K562 (cell line): ENCODE results near the gene PMFBP1. TPM values are rescaled to one million over a fixed set of nuclear protein-coding genes. Genes with fewer than 3 reads are reported as not detected.
A peak's percentile ranks its signal among the peaks of the same experiment; 100 is the strongest.

ENCODE experiments used
- ATAC-seq: fragments of 200-7000 bp; cut with Tn5 transposase; 3 replicates; pipeline ENCODE4 v1.9.1; 2020; ENCODE audit warnings: moderate library complexity
- BruUV-seq: library from RNA; stranded (reverse); fragments of 400-500 nt; replicated peaks from 2 replicates; lab custom pipeline; 2021; lab: Mats Ljungman, UMichigan
- CTCF ChIA-PET: fragments of 300-600 bp; formaldehyde crosslinking; extraction: SDS; loops from one replicate; lab custom pipeline; 2021; ENCODE audit warnings: low intra/inter-chr PET ratio; lab: Yijun Ruan, JAX
- POLR2A ChIA-PET: fragments of 300-600, 350-650 bp; sonication (Branson Sonifier 250); formaldehyde crosslinking; extraction: SDS; loops from one replicate; lab custom pipeline; 2021; ENCODE audit warnings: antibody characterized with exemption, inconsistent platforms; lab: Yijun Ruan, JAX
- DNase-seq, 4 experiments: peaks; one replicate each; pipeline versions ENCODE4 v3.0.0 to v3.0.0-alpha.2; 2011 to 2018; ENCODE audit warnings: low spot score in 3 of 4, mixed read lengths in 3 of 4; ENCODE audit errors: extremely low read depth in 1 of 4
- FAIRE-seq: peaks from 2 replicates; lab custom pipeline; 2011; peaks lifted over from hg19 to GRCh38; lab: Jason Lieb, UNC
- H2AFZ ChIP-seq: 2 replicates; pipeline ENCODE4 v1.6.0; 2011; ENCODE audit warnings: low read depth, low read length, control low read depth, inconsistent platforms
- H3K27ac ChIP-seq: fragments of 200-600 bp; 3 replicates; pipeline ENCODE4 v1.8.0; 2011; ENCODE audit warnings: low read depth, mild to moderate bottlenecking, control low read depth, inconsistent platforms, low read length, moderate library complexity, mixed read lengths; ENCODE audit errors: extremely low read depth
- H3K27me3 ChIP-seq, 2 experiments: fragments of 300-600 bp in 1 of 2; 2 replicates in 1 of 2; 3 replicates in 1 of 2; pipeline versions ENCODE4 v1.6.0 to v1.8.0; 2011; ENCODE audit warnings: inconsistent platforms in 2 of 2, low read length in 2 of 2, mild to moderate bottlenecking in 1 of 2, mixed read lengths in 1 of 2, moderate library complexity in 1 of 2; ENCODE audit not compliant: control insufficient read depth in 2 of 2, insufficient read depth in 2 of 2
- H3K36me3 ChIP-seq: fragments of 300-600 bp; 3 replicates; pipeline ENCODE4 v1.8.0; 2011; ENCODE audit warnings: mild to moderate bottlenecking, low read length, inconsistent platforms; ENCODE audit not compliant: control insufficient read depth, insufficient read depth
- H3K4me1 ChIP-seq, 2 experiments: fragments of 200-600 bp in 1 of 2; replicated peaks in 1 of 2; 2 replicates in 1 of 2; 3 replicates in 1 of 2; pipeline versions ENCODE4 v1.5.1 to v1.8.0; 2011; ENCODE audit warnings: inconsistent platforms in 2 of 2, low read length in 2 of 2, mild to moderate bottlenecking in 1 of 2, mixed read lengths in 1 of 2, moderate library complexity in 1 of 2; ENCODE audit not compliant: control insufficient read depth in 2 of 2, insufficient read depth in 2 of 2
- H3K4me2 ChIP-seq: 2 replicates; pipeline ENCODE4 v1.6.1; 2011; ENCODE audit warnings: low read length, control low read depth, inconsistent platforms, mixed read lengths; ENCODE audit not compliant: insufficient read depth
- H3K4me3 ChIP-seq: fragments of 200-600 bp; sonication (generic), shearing (Covaris generic); 2 replicates; pipeline ENCODE4 v1.5.1; 2016; ENCODE audit warnings: control low read depth, inconsistent platforms
- H3K79me2 ChIP-seq: fragments of 200-600 bp; 3 replicates; pipeline ENCODE4 v1.8.0; 2011; ENCODE audit warnings: low read length, inconsistent platforms; ENCODE audit not compliant: control insufficient read depth, insufficient read depth
- H3K9ac ChIP-seq, 2 experiments: 2 replicates each; pipeline versions ENCODE4 v1.6.0 to v1.6.1; 2011; ENCODE audit warnings: low read depth in 2 of 2, low read length in 2 of 2, control low read depth in 1 of 2, inconsistent platforms in 1 of 2, mild to moderate bottlenecking in 1 of 2, mixed read lengths in 1 of 2; ENCODE audit not compliant: insufficient read depth in 1 of 2
- H3K9me1 ChIP-seq: one replicate; pipeline ENCODE4 v1.6.0; 2011; ENCODE audit warnings: inconsistent platforms, mild to moderate bottlenecking, low read length, moderate library complexity; ENCODE audit not compliant: control insufficient read depth, insufficient read depth
- H3K9me3 ChIP-seq: replicated peaks from 2 replicates; pipeline ENCODE4 v1.5.1; 2011; ENCODE audit warnings: low read depth, low read length, inconsistent platforms; ENCODE audit not compliant: control insufficient read depth, insufficient read depth
- H4K20me1 ChIP-seq: replicated peaks from 2 replicates; pipeline ENCODE4 v1.6.1; 2011; ENCODE audit warnings: low read length, inconsistent platforms, mixed read lengths; ENCODE audit not compliant: control insufficient read depth, insufficient read depth
- FOXO4 ChIP-seq: fragments of 450-650 bp; formaldehyde crosslinking; IDR thresholded peaks from 2 replicates; pipeline ENCODE4 v1.4.0; 2020; ENCODE audit warnings: mild to moderate bottlenecking, moderate library complexity
- GATAD2B ChIP-seq: fragments of 450-650 bp; IDR thresholded peaks from 2 replicates; pipeline ENCODE4 v1.6.1; 2017; ENCODE audit warnings: mild to moderate bottlenecking, borderline replicate concordance
- LCOR ChIP-seq: sonication (generic); formaldehyde crosslinking; IDR thresholded peaks from 2 replicates; pipeline ENCODE4 v1.8.0; 2022; ENCODE audit warnings: mild to moderate bottlenecking, missing genetic modification reagents
- MAX ChIP-seq: sonication (generic); formaldehyde crosslinking; IDR thresholded peaks from 2 replicates; pipeline ENCODE4 v1.9.0; 2022; ENCODE audit warnings: mild to moderate bottlenecking, missing genetic modification reagents
- MXI1 ChIP-seq: IDR thresholded peaks from 2 replicates; pipeline ENCODE4 v1.6.1; 2011; ENCODE audit warnings: low read depth, mild to moderate bottlenecking, improper control_type of control experiment, low read length
- RAD21 ChIP-seq, 2 experiments: fragments of 250-450 bp in 1 of 2; fragments of 450-650 bp in 1 of 2; sonication (Bioruptor Pico) in 1 of 2; formaldehyde crosslinking in 1 of 2; IDR thresholded peaks in 1 of 2; conservative IDR thresholded peaks in 1 of 2; 2 replicates each; pipeline versions ENCODE4 v1.4.0 to v1.8.0; 2020 to 2022; ENCODE audit warnings: mild to moderate bottlenecking in 2 of 2, moderate library complexity in 1 of 2
- RBM15 ChIP-seq: fragments of 200-400 bp; formaldehyde crosslinking; IDR thresholded peaks from 2 replicates; pipeline ENCODE4 v1.6.1; 2018; ENCODE audit warnings: mild to moderate bottlenecking, low read length, moderate library complexity; ENCODE audit not compliant: insufficient read depth
- STAG1 ChIP-seq: sonication (generic); formaldehyde crosslinking; IDR thresholded peaks from 2 replicates; pipeline ENCODE4 v1.5.0; 2020; ENCODE audit warnings: missing genetic modification reagents, borderline replicate concordance
- XRCC5 ChIP-seq: fragments of 200-400 bp; formaldehyde crosslinking; IDR thresholded peaks from 2 replicates; pipeline ENCODE4 v1.6.1; 2017; ENCODE audit warnings: low read depth, mild to moderate bottlenecking, low read length
- ZNF274 ChIP-seq: IDR thresholded peaks from 2 replicates; pipeline ENCODE4 v1.6.1; 2011; ENCODE audit warnings: low read depth, mild to moderate bottlenecking, low read length, moderate library complexity, borderline replicate concordance
- ZNF384 ChIP-seq: IDR thresholded peaks from 2 replicates; pipeline ENCODE4 v1.6.1; 2012; ENCODE audit warnings: low read depth, low read length, improper control_type of control experiment
- WGBS: fragments of 100-300 bp; shearing (Covaris generic); methylation state at CpG from one replicate; pipeline ENCODE4 v1.1.6; 2016; ENCODE audit warnings: low coverage, mixed read lengths; ENCODE audit not compliant: insufficient coverage; ENCODE audit errors: missing lambda C conversion rate; 5-methylcytosine and 5-hydroxymethylcytosine counted together
- in situ Hi-C: fragments of 300-500 bp; cut with MboI; formaldehyde crosslinking; loops from 4 replicates; pipeline ENCODE4 v1.15.0; 2018; ENCODE audit warnings: inconsistent platforms, mixed read lengths
- intact Hi-C: fragments of 100-400 bp; cut with micrococcal nuclease; formaldehyde crosslinking; loops from 2 replicates; pipeline ENCODE4 v1.14.2; 2022
- polyA plus RNA-seq, 8 experiments: library from polyadenylated mRNA; depleted of rRNA in 4 of 8; stranded (reverse) in 5 of 8; unstranded in 3 of 8; fragments of >200 nt; fragmentation: Nextera tagmentation in 2 of 8; fragmentation: Illumina TruSeq in 1 of 8; extraction: Ambion mirVana in 2 of 8; extraction: Trizol in 1 of 8; gene quantifications; 2 replicates each; pipeline versions ENCODE4 v1.2.1 to v1.2.3, GENCODE V29; 2011 to 2014; ENCODE audit warnings: inconsistent platforms in 1 of 8, missing spikeins in 1 of 8
- total RNA-seq, 7 experiments: library from RNA; depleted of rRNA in 6 of 7; stranded (reverse); fragments of >200 nt in 6 of 7; fragmentation: Illumina TruSeq in 2 of 7; extraction: Trizol in 2 of 7; gene quantifications; 2 replicates each; pipeline versions ENCODE4 v1.2.1 to v1.2.3, GENCODE V29; 2011 to 2021; ENCODE audit warnings: low replicate concordance in 1 of 7

PMFBP1 gene
- total and polyA plus RNA-seq, 9 of the 15 experiments (the other 6 are each of a cell fraction or from before 2014, with no cell fraction given) = 0.13 to 0.91 (median 0.47) TPM

GRCh38 chr16:72124761-72125634 lies 47.0 kb downstream of the PMFBP1 start (continued):
- TF ChIP-seq RBM15 = no peak
- TF ChIP-seq STAG1 = peak; percentile 69; the same call in 1 of the 2 replicates
- TF ChIP-seq RAD21 (CRISPR knock-in tag; conservative IDR thresholded peaks at IDR 0.05 in 1 of 2, IDR thresholded peaks at IDR 0.05 in 1 of 2) = peak; percentile 76 to 84
- TF ChIP-seq XRCC5 = peak; percentile 77; the same call in 1 of the 2 replicates
- no peak for TF ChIP-seq LCOR (CRISPR knock-in tag)
- 0 out of 2 replicates have a peak, but pooled peaks have one; percentile 10 for TF ChIP-seq MAX (CRISPR knock-in tag)
- TF ChIP-seq ZNF384 = 0 out of 2 replicates have a peak, but pooled peaks have one; percentile 9

- in situ Hi-C loops = no loop called here
- whole genome bisulfite sequencing = 6% methylated on average over 3 of the region's 3 CpGs
- POLR2A ChIA-PET = interaction anchor here (1.1 kb wide), 1 partner anchor 10 kb away, joined by 3 read pairs; no protein-coding TSS in a partner anchor
Measured at GRCh38 chr16:72124148-72124547, 47.8 kb downstream of the PMFBP1 start.

More at GRCh38 chr16:72124148-72124547, 47.8 kb downstream of the PMFBP1 start:
- H3K27ac ChIP-seq = no peak overlapping the region
- TF ChIP-seq ZNF274 = no peak
- no peak for TF ChIP-seq GATAD2B
- no peak for TF ChIP-seq FOXO4 (CRISPR knock-in tag)
- TF ChIP-seq MXI1 = no peak
- no TSS peak for BruUV-seq
- H3K9ac ChIP-seq = no peak overlapping the region
- no peak overlapping the region for H3K4me2 ChIP-seq
- ATAC-seq = no peak
- DNase-seq = no peak
- no peaks in the 10 kb centered on the region for H3K9me3 ChIP-seq
- no peak overlapping the region for H3K4me3 ChIP-seq
- no peaks in the 10 kb centered on the region for H3K9me1 ChIP-seq
- H2AFZ ChIP-seq = no peak overlapping the region
- no peaks in the 10 kb centered on the region; the same call in 1 of the 2 replicates for H4K20me1 ChIP-seq
- no peaks in the 10 kb centered on the region for H3K36me3 ChIP-seq
- peaks cover 5 to 14% of the 10 kb centered on the region in 2 experiments for H3K27me3 ChIP-seq
- peaks cover 0 to 8% of the 10 kb centered on the region in 2 experiments; a peak in 1 of 5 replicates for H3K4me1 ChIP-seq
- intact Hi-C loops = loop anchor here (2.0 kb wide), 1 partner anchor 27 kb away; no protein-coding TSS in a partner anchor
- FAIRE-seq = no peak
- CTCF ChIA-PET = interaction anchor here (0.6 to 1.3 kb wide), 3 partner anchors 111 to 344 kb away, joined by 3 read pairs; no protein-coding TSS in a partner anchor
- no peaks in the 10 kb centered on the region for H3K79me2 ChIP-seq
